Stimulated activated CD4-positive, alpha-beta T cell treated with anti-CD3 and anti-CD28 coated beads, Interleukin-15, amount 100 ng/mL, for 1 hour (primary cell): ENCODE results near the gene GULP1.

Source experiments
- DNase-seq, 2 donors: peaks; one replicate each; pipeline ENCODE4 v3.0.0-alpha.2; 2020; ENCODE audit warnings: low read depth in 1 of 2, low spot score in 1 of 2

GULP1 gene

DNA sequence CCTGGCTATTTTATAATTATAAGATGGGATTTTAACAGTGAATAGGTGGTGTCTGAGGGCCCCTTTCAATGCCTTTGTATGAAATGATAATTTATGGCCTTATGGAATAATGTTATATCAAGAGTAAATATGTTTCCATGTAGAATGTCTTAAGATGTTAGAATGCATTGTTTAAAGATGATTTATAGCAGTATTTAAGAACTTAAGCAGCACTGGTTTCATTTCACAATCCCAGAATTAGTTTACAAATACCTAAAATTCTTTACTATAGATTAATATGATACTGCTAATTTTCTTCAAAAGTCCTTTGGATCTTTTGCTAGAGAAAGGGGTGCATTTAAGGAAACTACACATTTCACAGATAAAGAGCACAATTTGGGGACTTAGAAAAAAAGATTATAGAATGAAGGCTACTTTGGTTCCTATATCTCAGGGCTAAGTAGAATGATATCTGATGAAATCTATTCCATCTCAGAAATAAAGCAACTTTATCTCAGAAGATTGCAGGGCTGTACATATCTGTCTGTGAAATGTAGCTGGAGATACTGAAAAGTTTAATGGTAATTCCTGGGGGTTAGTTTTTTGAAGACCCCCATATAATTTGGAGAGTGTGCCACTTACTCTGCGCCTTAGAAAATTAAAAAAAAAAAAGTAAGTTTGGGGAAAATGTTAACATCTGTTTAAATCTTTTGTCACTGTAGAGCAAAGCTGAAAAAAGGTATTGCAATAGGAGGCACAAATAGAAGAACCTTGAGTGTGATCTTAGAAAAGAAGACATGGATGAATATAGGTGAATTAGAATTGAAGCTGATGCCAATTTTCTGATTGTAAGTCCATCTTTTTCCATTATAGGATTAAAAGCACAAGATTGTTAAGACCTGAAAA, 123.4 kb downstream of the GULP1 start:
- no peak for DNase-seq

DNA sequence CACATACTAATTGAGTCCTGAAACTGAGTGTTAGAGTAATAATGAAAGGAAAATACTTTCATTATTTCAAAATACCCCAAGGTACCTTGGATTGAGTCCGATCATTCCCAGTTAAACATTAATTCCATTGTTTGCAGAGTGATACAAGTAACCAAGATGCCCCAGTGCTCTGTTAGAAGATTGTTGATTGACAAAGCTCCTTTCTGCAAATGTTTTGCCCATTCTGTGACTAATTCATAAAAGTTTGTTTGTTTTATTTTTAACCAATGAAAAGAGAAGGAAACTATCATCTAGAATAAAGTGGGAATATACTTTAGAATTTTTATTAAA, 124.0 kb downstream of the GULP1 start:
- no peak for DNase-seq

DNA sequence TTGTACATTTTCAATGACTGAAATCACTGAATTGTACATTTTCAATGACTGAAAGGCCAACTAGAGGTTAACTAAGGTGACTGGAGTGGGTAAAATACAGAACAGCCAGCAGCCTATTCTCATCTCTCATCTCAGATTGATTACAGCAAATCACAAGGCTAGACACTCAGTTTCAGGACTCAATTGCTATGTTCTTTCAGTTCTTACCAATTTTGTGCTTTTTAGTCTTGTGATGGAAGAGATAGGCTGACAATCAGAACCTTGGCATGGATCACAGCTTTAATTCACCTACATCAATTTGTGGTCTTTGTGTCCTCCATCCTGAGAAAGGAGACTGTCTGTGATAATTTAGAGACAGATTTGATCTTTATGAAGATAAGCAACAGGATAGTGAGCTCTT, 124.7 kb downstream of the GULP1 start:
- DNase-seq = no peak

DNA sequence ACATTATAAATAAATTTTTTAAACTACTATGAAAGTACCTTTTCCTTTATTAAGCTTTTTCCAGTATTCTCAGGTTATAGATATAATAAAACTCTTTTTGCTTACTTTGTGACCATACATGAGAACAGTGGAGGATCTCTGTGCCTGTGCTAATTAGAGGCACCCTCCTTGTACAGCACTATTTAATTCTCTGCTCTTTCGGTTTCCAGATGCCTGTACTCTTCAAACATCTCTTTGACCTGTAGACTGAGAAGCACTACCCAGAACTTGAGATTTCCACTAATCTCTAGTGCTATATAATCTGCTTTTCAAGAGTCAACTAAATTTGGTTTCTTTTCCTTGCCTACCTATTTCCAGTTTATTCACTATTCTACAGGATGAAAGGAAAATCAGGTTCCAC, 131.1 kb downstream of the GULP1 start:
- DNase-seq = no peak

DNA sequence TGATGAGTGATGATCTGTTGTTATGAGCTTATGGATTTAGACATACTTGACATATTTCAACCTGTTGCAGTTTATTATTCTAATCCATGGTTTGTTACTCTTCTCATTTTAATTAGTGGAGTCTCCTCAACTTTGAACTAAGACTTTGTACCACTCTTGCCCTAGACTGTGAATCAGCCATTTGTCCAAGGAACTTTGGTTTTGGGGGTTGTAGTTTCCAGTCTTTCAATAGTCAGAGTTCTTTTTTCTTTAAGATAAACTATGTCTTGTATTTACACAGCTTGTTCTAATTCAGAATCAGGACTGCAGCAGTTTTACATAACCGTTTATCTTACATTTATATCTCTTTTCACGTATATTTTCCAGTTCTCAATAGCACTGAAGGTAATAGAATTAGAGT, 133.6 kb downstream of the GULP1 start:
- DNase-seq = no peak

DNA sequence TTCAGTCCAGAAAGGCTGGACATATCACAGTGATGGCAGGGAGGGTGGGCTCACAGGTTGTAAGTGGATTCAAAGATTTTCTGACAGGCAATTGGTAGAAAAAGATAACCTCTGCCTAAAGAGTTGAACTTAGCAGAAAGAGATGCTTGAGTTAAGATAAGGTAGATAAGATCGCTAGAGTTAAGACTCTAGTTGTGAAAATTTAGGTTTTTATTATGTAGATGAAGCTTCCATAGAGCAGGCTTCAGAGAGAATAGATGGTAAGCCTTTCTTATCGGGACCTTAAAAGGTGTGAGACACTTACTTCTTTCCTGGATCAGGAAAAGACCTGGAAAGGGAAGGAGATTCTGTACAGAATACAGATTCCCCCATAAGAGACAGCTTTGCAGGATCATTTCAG, 134.4 kb downstream of the GULP1 start:
- no peak for DNase-seq

DNA sequence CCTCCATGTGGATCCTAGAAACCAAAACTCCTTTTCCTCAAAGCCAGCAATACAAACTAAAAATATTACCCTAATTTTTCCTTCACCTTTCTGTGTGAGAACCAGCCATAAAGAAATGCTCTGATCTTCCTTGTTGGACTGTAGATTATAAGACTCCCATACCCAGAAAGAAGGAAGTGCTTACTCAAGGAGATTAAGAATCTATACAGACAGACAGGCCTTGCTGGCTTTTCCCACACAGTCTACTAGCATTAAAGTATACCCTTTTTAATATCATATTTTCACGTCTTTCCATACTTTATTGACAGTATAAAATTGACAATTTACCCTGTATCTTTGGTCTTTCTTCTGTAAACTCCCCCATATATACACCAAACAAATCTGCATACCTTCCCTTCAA, 139.0 kb downstream of the GULP1 start:
- no peak for DNase-seq

DNA sequence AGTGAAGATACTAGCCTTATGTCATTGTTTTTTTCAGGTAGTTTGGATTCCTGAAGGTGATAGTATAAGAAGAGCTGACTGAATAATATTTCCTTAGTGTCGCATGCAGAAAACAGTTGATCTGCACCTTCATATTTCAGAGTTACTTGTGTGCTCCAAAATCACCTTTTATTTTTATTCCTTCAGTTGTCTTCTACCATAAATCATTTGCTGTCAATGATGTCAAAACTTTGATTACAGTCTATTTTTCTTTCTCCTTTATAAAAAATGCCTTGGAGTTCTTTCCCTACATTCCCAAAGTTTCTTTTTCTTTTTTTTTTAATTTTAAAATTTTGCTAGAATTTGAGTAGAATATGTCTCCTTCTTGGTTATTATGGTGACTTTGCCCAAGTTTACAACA, 142.3 kb downstream of the GULP1 start:
- DNase-seq = no peak

DNA sequence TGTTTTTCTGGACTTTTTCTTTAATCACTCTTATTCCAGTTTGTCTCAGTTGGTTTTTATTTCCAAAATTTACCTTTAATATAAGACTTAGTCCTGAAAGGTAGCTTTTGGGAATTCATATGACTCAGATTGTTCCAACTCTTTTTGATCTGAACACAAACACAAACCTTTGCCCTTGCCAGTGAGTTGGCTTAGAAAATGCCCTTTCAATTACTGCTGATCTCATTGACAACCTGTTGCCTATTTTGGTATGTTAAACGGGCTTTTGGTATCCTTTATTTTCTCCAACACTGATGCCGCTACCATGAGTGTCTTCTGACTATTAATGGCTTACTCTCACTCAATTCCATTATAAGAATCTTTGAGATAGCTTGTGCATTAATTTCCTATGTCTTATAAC, 143.4 kb downstream of the GULP1 start:
- DNase-seq = no peak

DNA sequence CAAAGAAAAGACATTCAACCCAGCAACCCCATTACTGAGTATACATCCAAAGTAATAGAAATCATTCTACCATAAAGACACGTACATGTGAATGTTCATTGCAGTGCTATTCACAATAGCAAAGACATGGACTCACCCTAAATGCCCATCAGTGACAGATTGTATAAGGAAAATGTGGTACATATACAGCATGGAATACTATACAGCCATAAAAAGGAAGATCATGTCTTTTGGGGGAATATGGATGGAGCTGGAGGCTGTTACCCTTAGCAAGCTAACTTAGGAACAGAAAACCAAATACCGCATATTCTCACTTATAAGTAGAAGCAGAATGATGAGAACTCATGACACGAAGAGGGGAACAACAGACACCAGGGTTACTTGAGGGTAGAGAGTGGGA, 145.9 kb downstream of the GULP1 start:
- no peak for DNase-seq

DNA sequence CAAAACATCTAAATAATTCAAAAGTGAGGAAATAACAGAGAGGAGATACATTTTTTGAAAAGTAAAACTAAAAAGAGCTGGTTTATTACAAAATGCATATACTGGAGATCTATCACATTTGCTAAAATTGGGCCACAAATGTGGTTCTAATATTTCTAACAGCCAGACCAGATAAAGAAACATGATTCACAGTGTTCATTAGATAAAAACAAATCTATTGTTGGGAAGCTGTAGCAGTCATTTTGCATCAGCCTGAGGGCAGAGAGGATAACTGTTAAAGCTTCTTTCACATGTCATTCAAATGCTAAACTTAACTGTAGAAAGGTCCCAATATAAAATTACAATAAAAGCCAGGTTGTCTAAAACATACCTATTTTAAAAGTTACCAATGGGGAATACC, 148.3 kb downstream of the GULP1 start:
- no peak for DNase-seq

DNA sequence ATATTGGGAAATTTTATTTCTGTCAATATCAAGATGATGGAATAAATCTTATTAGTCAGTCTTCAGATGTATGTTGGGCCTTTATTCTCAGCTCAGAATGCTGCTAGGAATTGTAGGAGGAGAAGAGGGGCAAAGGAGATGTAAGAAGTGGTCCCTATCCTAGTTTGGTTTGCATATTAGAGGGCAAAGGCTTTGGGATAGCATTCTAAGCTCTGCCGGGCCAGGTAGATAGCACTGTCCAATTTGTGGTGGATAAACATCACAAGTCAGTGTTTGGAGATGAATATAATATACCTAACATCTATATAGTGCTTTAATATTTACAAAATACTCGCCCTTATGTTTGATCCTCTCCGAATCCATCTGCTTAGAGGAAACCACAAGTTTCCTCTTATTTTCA, 149.2 kb downstream of the GULP1 start:
- DNase-seq = no peak

DNA sequence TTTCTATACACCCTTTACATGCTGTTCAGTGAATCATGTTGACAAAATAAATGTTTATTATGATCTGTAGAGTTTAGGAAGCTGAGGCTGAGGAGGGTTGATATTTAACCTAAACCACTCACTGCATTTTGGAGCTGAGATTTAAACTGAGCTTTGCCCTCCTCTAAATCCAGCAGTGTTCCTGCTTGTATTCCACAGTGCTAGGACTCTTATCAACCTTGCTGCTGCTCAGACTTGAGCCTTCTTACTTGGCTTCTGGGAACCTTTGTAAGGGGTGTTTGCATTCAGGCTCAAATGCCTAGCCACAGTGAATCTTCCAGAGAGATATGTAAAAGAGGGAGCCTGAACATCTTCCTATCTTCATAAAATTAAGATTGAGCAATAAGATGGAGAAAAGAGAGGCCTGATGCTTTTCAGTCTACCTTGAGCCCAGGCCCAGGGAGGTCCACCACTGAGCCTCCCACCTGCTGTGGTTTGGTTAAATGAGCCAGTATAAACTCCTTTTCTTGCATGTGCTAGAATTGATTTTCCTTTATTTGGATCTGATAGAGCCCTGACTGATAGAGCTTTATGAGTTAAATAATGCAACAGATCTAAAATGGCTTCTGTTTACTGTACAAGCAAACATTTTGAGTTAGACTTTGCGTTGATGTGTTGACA, 149.7 kb downstream of the GULP1 start:
- no peak for DNase-seq

DNA sequence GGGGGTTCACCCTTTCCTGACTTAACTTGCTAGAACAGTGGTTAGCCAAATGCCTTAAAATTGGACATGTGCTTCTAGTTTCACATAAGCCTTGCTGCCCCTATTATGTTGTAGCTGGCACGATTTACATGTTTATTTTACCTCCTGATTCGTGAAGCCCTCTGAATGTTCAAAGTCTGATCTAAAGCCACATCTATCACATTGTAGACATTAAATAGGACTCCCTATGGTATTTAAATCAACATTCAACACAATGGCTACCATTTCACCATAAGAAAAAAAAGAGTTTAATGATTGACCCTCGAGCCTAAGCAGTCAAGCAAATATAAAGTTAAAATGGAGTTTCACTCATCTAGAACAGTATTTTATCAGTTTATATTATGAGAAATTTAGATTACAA, 151.5 kb downstream of the GULP1 start:
- DNase-seq = no peak

DNA sequence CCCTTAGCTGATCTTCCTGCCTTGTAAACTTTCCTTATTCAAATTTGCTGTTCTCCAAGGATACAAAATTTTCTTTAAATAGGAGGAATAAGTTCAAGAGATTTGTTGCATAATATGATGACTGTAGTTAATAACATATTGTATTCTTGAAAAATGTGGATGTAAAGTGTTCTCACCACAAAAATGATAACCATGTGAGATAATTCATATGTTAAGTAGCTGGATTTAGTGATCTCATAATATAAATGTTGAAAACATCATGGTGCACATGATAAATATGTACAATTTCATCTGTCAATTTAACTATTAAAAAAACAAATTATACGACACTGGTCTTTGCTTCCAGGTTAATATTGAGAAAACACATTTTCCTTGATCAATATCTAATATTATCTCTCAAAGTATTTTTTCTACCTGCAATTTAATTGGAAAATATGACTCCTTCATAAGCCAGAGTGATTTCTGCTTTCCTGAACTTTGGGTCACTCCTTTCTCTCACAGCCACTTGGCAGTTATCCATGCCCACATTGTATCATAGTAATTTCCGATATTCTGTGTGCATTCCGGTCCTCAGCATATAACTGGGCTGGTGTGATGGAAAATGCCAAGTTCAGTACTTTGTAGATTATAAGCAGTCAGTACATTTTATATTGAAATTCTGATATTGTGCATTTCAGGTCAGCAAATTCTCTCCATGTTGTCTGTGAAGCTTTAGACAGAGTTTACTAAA, 152.6 kb downstream of the GULP1 start:
- DNase-seq = no peak

DNA sequence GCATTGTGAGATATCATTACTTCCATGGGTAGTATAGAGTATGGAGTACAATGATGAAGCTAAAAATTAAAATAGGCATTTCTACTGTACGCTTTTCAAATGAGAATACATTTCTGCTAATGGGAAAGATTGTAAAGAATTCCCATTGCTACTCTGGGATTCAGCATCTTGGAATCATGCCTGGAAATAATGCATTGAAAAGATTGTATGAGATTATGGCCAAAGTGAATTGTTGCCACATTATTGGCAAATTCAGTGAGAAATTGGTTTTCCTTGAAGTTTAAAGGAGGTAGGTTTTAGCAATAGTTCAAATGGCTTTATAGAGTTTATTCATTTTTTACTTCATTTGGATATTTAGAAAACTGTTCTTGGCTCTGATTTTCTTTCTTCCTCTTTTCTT, 157.9 kb downstream of the GULP1 start:
- no peak for DNase-seq

DNA sequence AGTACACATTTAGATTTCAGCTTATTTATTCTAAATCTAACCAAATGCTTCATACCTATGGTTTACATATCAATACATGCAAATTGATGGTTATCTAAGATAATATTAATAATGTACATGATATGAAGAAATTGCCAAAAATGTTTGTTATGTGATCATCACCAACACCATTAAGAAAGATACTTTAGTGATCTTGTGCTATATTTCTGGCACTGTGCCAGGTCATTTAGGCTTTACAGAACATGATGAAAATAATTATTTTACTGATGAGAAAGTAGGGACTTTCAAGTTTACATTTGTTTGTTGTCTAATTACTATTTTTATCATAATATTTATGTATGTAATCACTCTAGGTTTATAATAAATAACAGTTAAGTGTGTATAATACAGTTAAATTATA, 158.3 kb downstream of the GULP1 start:
- no peak for DNase-seq

DNA sequence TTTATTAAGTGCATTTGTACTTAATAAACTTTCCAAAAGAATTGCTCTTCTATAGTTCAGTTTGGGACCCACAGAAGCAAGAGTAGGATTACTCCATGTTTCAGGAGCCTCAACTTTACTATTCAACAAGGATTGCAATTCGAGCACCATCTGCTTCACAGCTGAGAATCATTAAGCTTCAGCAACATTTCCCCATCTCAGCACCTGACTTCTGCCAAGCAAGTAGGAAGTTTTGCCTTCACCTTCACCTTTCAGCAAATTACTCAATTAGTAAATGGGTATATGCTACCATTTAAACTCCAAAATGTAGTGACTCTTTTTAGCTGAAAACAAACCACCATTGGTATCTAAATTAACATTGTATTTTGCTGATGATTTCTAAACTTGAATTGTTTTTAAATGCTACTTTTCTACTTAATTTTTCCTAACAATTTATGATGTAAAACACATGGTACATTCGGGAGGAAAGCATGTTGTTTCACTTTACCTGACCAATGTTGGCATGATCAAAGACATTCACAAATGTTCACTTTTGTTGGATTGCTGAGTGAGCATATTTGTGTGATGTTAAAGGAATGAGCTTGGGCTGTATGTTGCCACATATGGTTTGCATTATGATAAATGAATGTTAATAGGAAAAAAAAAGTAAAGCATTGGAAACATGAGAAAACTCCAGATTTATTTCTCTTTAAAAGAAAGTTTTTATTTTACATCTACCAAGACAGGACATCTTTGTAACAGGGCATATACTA, 159.2 kb downstream of the GULP1 start:
- DNase-seq = no peak

DNA sequence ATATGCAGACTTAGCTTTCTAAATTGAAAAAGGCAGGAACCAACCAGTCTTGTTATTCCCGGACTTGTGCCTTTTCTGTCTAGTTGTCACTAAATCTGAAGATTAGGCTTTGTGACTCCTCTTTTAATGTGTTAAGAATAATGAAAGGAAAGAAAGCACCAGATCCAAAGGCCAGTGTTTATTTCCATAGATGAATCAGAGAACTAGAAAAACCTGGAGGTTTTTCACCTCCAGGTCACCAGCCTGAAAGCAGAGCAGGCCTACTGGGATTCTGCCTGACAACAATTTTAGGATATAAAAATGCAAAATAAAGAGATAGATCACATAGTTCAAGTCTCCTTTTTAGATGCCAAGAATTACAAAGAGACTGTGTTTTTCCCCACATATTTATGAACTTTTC, 160.4 kb downstream of the GULP1 start:
- DNase-seq = no peak

DNA sequence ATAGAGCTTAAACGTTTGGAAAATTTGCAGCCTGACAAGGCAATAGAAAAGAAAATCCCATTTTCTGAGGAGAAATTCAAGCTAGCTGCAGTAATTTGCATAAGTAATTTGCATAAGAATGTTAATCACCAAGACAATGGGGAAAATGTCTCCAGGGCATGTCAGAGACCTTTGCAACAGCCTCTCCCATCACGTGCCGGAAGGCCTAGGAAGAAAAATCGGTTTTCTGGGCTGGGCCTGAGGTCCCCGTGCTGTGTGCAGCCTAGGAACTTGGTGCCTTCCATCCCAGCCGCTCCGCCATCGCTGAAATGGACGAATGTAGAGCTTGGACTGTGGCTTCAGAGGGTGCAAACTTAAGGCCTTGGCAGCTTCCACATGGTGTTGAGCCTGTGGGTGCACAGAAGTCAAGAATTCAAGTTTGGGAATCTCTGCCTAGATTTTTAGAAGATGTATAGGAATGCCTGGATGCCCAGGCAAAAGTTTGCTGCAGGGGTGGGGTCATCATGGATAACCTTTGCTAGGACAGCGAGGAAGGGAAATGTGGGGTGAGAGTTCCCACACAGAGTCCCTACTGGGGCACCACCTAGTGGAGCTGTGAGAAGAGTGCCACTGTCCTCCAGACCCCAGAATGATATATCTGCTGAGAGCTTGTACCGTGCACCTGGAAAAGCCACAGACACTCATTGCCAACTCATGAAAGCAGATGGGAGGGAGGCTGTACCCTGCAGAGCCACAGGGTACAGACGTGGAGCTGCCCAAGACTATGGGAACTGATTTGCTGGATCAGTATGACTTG, 164.6 kb downstream of the GULP1 start:
- DNase-seq = no peak

DNA sequence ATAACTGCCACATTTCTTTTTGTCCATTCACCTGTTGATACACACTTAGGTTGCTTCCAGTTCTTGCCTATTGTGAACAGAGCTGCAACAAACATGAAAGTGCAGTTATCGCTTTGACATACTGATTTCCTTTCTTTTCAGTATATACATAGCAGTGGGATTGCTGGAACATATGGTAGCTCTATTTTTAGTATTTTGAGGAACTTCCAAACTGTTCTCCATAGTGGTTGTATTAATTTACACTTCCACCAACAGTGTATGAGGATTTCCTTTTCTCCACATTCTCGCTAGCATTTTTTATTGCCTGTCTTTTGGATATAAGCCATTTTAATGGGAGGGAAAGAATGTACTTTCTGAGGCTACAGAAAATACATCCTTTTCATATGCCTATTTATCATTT, 167.4 kb downstream of the GULP1 start:
- DNase-seq = no peak
